ENCODE data around the gene AKT3. TPM values are rescaled to one million over a fixed set of nuclear protein-coding genes. Genes with fewer than 3 reads are reported as not detected.
A peak's percentile ranks its signal among the peaks of the same experiment; 100 is the strongest.

Gene AKT3
- 17.4 and 29.9 TPM in 2 replicates for total RNA-seq (ENCODE audit: low replicate concordance)
- long read RNA-seq, partial matches to known transcripts, result 0 of 3 reads
- long read RNA-seq, other reads (novel, unspliced or antisense), result 3 of 3 reads

DNA sequence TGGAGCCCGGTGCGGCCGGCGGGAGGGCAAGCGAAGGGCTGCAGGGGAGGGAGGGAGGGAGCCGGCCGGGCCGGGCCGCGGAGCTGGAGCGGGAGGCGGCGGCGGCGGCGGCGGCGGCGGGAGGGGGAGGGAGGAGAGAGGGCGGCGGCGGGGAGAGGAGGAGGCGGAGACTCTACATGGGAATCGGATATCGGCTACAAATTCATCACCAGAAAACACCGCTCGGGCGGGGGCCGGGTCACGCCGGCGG lies at the start of gene AKT3:
AKT3 (minus strand) TSS at position 42 of the 250 bp plus-strand sequence. CDS start 7,073 bp downstream, outside the sequence.
- Mint-ChIP-seq H3K27ac (peak within 1 kb of the TSS; percentile 92), H3K4me3 (peak within 1 kb of the TSS; percentile 97), H3K4me1 (ENCODE audit: unreplicated experiment) (peaks cover 12% of the 10 kb centered on the region), H3K36me3 (no peaks in the 10 kb centered on the region), H3K27me3 (peaks cover 36% of the 10 kb centered on the region), H3K9me3 (no peaks in the 10 kb centered on the region)
- DNase-seq (ENCODE audit: extremely low spot score, unreplicated experiment), result no peak
- TF ChIP-seq, protein P1, sequence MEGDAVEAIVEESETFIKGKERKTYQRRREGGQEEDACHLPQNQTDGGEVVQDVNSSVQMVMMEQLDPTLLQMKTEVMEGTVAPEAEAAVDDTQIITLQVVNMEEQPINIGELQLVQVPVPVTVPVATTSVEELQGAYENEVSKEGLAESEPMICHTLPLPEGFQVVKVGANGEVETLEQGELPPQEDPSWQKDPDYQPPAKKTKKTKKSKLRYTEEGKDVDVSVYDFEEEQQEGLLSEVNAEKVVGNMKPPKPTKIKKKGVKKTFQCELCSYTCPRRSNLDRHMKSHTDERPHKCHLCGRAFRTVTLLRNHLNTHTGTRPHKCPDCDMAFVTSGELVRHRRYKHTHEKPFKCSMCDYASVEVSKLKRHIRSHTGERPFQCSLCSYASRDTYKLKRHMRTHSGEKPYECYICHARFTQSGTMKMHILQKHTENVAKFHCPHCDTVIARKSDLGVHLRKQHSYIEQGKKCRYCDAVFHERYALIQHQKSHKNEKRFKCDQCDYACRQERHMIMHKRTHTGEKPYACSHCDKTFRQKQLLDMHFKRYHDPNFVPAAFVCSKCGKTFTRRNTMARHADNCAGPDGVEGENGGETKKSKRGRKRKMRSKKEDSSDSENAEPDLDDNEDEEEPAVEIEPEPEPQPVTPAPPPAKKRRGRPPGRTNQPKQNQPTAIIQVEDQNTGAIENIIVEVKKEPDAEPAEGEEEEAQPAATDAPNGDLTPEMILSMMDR (conservative IDR thresholded peaks at IDR 0.05), result no peak

DNA sequence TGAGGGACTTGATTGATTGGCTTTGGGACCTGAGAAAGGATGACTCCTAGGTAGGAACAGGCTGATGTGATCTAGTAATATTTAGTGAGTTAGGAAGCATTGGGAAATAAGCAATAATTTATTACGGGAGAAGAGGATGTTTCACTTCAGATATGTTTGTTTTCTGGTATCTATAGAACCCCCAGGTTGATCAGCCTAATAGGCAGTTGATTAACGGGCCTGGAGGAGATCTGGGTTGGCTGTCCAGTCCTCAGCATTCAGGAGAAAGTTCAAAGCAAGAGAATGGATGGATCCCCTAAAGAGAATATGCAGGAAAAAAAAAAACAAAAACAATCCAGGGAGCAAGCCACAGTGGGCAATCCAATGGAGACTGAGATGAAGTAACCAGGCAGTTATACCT lies 48.2 kb upstream of the AKT3 start:
- Mint-ChIP-seq H3K27ac (no peak overlapping the region), H3K4me3 (no peak overlapping the region), H3K27me3 (no peaks in the 10 kb centered on the region), H3K36me3 (no peaks in the 10 kb centered on the region), H3K4me1 (ENCODE audit: unreplicated experiment) (no peaks in the 10 kb centered on the region), H3K9me3 (no peaks in the 10 kb centered on the region)
- TF ChIP-seq, protein P1 (conservative IDR thresholded peaks at IDR 0.05), result no peak
- no peak for DNase-seq (ENCODE audit: extremely low spot score, unreplicated experiment)

DNA sequence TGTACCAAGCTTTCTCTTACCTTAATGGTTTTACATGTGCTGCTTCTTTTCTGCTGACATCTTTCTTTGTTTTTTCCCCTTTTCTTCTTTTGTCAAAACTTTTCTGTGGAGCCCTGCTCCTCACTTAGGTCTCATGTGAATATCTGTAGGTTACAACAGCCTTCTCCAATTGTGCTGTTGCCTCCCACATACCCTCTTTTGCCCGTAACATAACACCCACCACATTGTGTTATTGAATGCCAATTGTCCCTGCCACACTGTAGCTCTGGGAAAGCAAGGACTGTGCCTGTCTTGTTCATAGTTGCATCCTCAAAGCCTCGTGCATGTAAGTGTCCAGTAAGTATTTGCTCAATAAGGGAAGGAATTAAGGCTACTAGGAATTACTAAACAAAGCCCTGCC lies 46.3 kb upstream of the AKT3 start:
- Mint-ChIP-seq H3K27ac (no peak overlapping the region), H3K4me3 (no peak overlapping the region), H3K9me3 (no peaks in the 10 kb centered on the region), H3K36me3 (no peaks in the 10 kb centered on the region), H3K27me3 (no peaks in the 10 kb centered on the region), H3K4me1 (ENCODE audit: unreplicated experiment) (no peaks in the 10 kb centered on the region)
- DNase-seq (ENCODE audit: extremely low spot score, unreplicated experiment), result no peak
- TF ChIP-seq, protein P1 (conservative IDR thresholded peaks at IDR 0.05), result no peak

DNA sequence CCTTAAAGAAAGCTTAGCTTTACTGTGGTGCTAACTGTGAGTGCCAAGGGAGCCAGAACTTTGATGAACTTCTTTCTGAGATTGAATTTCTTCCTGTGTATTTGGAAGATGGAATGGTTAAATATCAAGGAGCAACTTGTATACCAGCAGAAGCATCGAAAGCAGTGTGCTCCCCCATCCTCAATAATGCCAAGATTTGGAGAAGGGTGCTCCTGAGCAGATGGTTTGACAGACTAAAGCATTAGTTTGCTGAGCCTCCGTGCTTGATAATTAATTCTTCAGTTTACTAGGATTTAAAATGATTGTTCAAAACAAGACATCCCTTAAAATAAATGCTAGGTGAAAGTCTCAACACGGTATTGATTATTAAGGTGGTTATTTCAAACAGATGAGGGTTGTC lies 42.4 kb upstream of the AKT3 start:
- Mint-ChIP-seq H3K9me3 (no peaks in the 10 kb centered on the region), H3K4me3 (no peak overlapping the region), H3K27ac (no peak overlapping the region), H3K36me3 (no peaks in the 10 kb centered on the region), H3K27me3 (peaks cover 4% of the 10 kb centered on the region), H3K4me1 (ENCODE audit: unreplicated experiment) (peaks cover 7% of the 10 kb centered on the region)
- TF ChIP-seq, protein P1 (conservative IDR thresholded peaks at IDR 0.05), result no peak
- no peak for DNase-seq (ENCODE audit: extremely low spot score, unreplicated experiment)

DNA sequence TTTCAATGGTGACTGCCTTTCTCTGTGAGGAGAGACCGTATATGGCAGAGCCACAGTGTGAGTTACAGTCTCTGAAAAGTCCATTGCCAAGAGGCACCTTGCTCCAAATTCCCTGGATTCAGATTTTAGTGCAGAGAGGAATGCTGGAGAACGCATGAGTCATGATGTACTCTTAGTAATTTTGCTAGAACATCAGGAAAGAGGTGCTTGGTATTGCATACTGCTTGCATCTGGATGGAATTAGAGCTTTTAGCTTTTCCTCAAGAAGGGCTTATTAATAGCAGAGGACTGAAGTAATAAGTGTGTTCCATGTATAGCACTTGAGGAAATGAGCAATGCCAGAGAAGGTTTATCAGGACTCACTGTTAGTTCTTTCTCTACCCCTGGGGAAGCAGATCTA lies 40.5 kb upstream of the AKT3 start:
- no peak overlapping the region for H3K4me3 Mint-ChIP-seq
- H3K36me3 Mint-ChIP-seq, result no peaks in the 10 kb centered on the region
- no peak for DNase-seq (ENCODE audit: extremely low spot score, unreplicated experiment)
- H3K9me3 Mint-ChIP-seq, result no peaks in the 10 kb centered on the region
- TF ChIP-seq, protein P1 (conservative IDR thresholded peaks at IDR 0.05), result no peak
- no peak overlapping the region for H3K27ac Mint-ChIP-seq
- H3K27me3 Mint-ChIP-seq, result peaks cover 4% of the 10 kb centered on the region
- H3K4me1 Mint-ChIP-seq (ENCODE audit: unreplicated experiment), result peaks cover 7% of the 10 kb centered on the region

DNA sequence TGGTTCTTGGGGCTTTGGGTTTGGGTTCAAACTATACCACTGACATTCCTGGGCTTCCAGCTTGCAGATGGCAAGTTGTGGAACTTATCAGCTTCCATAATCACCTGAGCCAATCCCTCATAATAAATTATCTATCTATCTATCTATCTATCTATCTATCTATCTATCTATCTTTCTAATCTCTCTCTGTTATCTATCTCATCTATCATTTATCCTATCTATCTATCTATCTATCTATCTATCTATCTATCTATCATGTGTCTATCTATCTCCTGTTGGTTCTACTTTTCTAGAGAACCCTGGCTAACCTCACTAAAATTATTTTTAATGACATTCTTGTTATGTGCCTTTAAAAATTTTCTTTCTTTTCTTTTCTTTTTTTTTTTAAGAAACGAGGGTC lies 35.8 kb upstream of the AKT3 start:
- Mint-ChIP-seq H3K27me3 (peaks cover 4% of the 10 kb centered on the region), H3K4me1 (ENCODE audit: unreplicated experiment) (peaks cover 5% of the 10 kb centered on the region), H3K4me3 (no peak overlapping the region), H3K9me3 (no peaks in the 10 kb centered on the region), H3K36me3 (no peaks in the 10 kb centered on the region), H3K27ac (no peak overlapping the region)
- TF ChIP-seq, protein P1 (conservative IDR thresholded peaks at IDR 0.05), result no peak
- DNase-seq (ENCODE audit: extremely low spot score, unreplicated experiment), result no peak

All from type B pancreatic cell (in vitro differentiated cells).